Astrocyte of the cerebellum (primary cell): Measurements from ENCODE around the gene MARCHF10.
A peak's percentile ranks its signal among the peaks of the same experiment; 100 is the strongest.

Source experiments
- DNase-seq: peaks from one replicate; pipeline ENCODE4 v3.0.0-alpha.2; 2011; ENCODE audit warnings: low read depth
- H3K4me3 ChIP-seq: 2 replicates; pipeline ENCODE4 v1.5.1; 2011; ENCODE audit warnings: mild to moderate bottlenecking, low read depth, low read length, moderate library complexity
- in situ Hi-C: cut with HindIII; loops from 2 replicates; pipeline ENCODE4 v1.10.0; 2017; ENCODE audit warnings: low sequenced_read_pairs
- TF ChIP-seq, protein P1 (sequence below): IDR thresholded peaks from 2 replicates; pipeline ENCODE4 v1.5.1; 2012; ENCODE audit warnings: low read length, low read depth, moderate library complexity, mild to moderate bottlenecking; ENCODE audit errors: missing control alignments

Gene MARCHF10

DNA sequence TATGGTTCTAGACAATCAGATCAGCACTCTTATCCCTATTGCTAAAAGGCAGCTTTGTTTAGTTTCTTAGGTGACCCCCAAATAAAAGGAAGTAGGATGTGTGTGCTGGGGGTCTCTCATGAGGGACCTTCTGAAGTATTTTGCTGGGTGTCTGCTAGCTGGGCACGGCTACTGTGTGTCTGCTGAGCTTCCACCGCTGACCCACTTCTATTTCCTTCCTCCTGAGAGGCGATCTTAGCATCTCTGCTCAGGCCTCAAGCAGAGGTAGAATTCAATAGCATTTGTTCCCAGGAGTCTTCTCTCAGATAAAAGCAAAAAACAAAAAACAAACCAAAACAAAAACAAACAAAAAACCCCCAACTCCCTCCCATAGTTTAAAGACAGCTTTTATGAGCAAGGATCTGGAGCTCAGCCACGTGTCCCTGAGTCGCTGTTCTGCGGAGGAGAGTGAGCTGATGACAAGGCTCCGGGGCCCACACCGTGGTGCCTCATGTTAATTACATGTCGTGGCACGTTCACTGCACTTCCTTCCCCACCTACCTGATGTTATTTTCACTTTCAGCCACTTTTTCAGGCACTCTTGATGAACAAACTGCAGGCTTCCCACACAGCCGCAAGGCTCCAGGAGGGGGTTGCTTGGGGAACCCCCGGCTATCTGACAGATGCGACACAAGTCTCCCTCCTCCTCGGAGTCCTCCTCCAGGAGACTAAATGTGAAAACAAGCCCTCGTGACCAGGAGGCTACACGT is 83.5 kb downstream of the MARCHF10 start:
- H3K4me3 ChIP-seq = no peak overlapping the region
- TF ChIP-seq, protein P1, sequence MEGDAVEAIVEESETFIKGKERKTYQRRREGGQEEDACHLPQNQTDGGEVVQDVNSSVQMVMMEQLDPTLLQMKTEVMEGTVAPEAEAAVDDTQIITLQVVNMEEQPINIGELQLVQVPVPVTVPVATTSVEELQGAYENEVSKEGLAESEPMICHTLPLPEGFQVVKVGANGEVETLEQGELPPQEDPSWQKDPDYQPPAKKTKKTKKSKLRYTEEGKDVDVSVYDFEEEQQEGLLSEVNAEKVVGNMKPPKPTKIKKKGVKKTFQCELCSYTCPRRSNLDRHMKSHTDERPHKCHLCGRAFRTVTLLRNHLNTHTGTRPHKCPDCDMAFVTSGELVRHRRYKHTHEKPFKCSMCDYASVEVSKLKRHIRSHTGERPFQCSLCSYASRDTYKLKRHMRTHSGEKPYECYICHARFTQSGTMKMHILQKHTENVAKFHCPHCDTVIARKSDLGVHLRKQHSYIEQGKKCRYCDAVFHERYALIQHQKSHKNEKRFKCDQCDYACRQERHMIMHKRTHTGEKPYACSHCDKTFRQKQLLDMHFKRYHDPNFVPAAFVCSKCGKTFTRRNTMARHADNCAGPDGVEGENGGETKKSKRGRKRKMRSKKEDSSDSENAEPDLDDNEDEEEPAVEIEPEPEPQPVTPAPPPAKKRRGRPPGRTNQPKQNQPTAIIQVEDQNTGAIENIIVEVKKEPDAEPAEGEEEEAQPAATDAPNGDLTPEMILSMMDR = no peak
- DNase-seq = no peak
- in situ Hi-C loops = no loop called here

DNA sequence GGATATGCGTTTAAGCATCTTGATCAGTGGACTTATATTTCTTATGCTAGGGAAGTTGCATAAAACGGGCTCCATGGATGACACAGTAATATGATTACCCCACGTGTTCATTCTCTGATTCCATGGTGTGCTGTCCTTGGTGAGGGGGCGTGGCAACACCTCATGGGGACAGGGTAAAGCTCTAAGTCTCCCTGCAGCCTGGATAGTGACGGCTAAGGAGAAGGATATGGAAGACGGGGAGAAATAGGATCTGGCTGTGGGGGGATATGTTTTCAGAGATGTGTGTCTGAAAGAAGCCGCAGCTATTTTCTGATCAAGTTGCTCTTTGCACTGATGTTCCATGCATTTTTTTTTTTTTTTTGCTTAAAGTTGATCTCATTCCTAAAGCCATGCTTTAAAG is 84.3 kb downstream of the MARCHF10 start:
- in situ Hi-C loops = no loop called here
- TF ChIP-seq, protein P1 = no peak
- DNase-seq = no peak
- H3K4me3 ChIP-seq = no peak overlapping the region

DNA sequence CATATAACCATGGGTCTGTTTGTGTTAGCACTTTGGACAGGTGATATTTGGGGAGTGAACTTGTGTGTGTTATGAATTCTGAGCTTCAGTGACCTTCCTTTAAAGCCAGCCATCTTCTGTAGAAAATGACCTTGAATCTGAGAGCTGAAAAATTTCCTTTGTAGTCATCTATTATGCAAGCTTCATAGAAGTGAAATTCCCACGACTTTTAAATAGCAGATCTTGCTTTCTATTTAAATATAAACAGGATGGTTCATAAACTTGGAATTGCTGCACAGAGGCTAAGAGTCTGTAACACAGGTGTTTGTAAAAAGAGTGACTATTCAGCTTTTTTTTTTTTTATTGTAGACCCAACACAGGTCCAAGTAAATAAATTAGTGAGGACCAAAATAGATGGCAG is 85.5 kb downstream of the MARCHF10 start:
- in situ Hi-C loops = no loop called here
- TF ChIP-seq, protein P1 = no peak
- DNase-seq = no peak

DNA sequence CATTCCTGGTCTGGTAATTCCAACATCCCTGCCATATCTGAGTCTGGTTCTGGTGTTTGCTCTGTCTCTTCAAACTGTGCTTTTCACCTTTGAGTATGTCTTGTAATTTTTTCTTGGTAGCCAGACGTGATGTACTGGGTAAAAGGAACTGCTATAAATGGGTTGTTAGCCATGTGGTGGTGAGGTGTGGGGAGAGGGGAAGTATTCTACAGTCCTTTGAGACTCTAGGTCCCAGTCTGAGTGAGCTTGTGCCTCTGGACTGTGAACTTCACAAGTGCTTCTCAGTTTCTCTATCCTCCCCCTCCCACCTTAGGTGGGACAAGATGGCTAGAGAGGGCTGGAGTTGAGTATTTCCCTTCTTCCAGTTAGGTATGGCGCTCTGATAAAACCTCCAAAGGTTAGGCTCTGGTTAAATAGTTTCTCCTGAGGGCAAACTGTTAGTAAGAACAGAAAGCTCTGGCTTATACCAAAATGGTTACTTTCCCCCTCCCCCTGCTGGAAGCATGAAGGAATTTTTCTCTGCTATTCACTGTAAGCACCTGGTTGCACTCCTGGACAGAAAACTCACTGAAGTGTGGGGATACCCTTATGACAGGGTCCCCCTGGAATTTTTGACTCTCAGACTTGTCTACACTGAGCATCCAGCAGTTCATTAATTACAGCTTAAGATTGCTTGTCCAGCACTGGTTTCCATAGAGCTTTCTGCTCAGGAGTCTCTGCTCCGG is 87.8 kb downstream of the MARCHF10 start:
- no peak for DNase-seq
- in situ Hi-C loops = no loop called here
- TF ChIP-seq, protein P1 = peak; percentile 39
- no peak overlapping the region for H3K4me3 ChIP-seq

More for the DNA sequence above, 85.5 kb downstream of the MARCHF10 start:
- H3K4me3 ChIP-seq = no peak overlapping the region

DNA sequence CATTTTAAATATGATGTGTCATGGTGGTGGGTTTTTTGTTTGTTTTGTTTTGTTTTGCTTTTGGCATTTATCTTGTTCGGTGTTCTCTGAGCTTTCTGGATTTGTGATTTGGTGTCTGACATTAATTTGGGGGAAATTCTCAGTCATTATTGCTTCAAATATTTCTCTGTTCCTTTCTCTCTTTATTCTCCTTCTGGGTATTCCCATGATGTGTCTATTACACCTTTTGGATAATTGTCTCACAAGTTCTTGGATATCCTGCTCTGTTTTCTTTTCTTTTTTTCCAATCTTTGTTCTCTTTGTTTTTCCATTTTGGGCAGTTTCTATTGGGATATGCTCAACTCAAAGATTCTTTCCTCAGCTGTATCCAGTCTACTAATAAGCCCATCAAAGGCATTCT is 88.5 kb downstream of the MARCHF10 start:
- TF ChIP-seq, protein P1 = no peak
- in situ Hi-C loops = no loop called here
- no peak for DNase-seq
- H3K4me3 ChIP-seq = no peak overlapping the region

DNA sequence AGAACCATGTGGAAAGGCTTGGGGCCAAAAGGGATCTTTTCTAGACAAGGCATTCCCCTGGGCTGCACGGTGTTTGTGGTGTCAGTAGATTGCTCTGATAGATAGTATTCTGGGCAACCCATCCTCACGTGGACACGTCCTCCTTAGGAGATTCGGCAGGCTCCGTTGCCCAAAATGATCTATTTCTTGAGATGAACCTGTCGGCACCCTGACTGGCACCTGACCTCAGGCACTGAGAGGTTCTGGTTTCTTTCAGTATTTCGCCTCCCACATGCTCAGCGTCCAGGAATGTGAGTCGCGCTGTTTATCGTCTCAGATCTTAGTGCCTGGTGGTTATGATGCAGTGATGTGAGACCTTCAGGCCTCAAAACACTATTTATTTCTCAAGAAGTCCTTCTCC is 89.7 kb downstream of the MARCHF10 start:
- in situ Hi-C loops = no loop called here
- H3K4me3 ChIP-seq = no peak overlapping the region
- TF ChIP-seq, protein P1 = no peak
- no peak for DNase-seq
